Hematopoietic multipotent progenitor cell treated with erythropoietin and hydrocortisone succinate and interleukin-3 and kit ligand, for 17 days (in vitro differentiated cells): ENCODE measurements around the gene AFF1.
A peak's percentile ranks its signal among the peaks of the same experiment; 100 is the strongest.
"Not testable (repeated sequence)": the region's sequence is repeated elsewhere in the genome, so short reads cannot be mapped to it uniquely, and the experiment has no call there.

Experiments used
- DNase-seq: peaks from one replicate; pipeline ENCODE4 v3.0.0-alpha.2; 2015; ENCODE audit warnings: low spot score

AFF1 gene

GRCh38 chr4:86978709-86979108 lies 43.9 kb downstream of the AFF1 start:
- DNase-seq = no peak

GRCh38 chr4:86980230-86980629 lies 45.4 kb downstream of the AFF1 start:
- DNase-seq = no peak

- DNase-seq = no peak
Observed at GRCh38 chr4:86981789-86982188, 47.0 kb downstream of the AFF1 start.

- DNase-seq = not testable (repeated sequence)
Observed at GRCh38 chr4:86985852-86986251, 51.0 kb downstream of the AFF1 start.

- DNase-seq = not testable (repeated sequence)
Observed at GRCh38 chr4:86989658-86990057, 54.8 kb downstream of the AFF1 start.

GRCh38 chr4:86990510-86990909 lies 55.7 kb downstream of the AFF1 start:
- DNase-seq = no peak

- DNase-seq = peak; percentile 30
Observed at GRCh38 chr4:86991994-86992393, 57.2 kb downstream of the AFF1 start.

- peak; percentile 19 for DNase-seq
Observed at GRCh38 chr4:86993909-86994681, 59.3 kb downstream of the AFF1 start.

GRCh38 chr4:86994686-86995085 lies 59.9 kb downstream of the AFF1 start:
- DNase-seq = peak; percentile 24

- not testable (repeated sequence) for DNase-seq
Observed at GRCh38 chr4:86996510-86996909, 61.7 kb downstream of the AFF1 start.

- no peak for DNase-seq
Observed at GRCh38 chr4:86999136-86999643, 64.4 kb downstream of the AFF1 start.

- DNase-seq = no peak
Observed at GRCh38 chr4:87002682-87003043, 67.9 kb downstream of the AFF1 start.

GRCh38 chr4:87003266-87003665 lies 68.5 kb downstream of the AFF1 start:
- DNase-seq = no peak

- no peak for DNase-seq
Observed at GRCh38 chr4:87005369-87005689, 70.5 kb downstream of the AFF1 start.

GRCh38 chr4:87005690-87006425 lies 71.0 kb downstream of the AFF1 start:
- no peak for DNase-seq

- DNase-seq = no peak
Observed at GRCh38 chr4:87006426-87006675, 71.5 kb downstream of the AFF1 start.

GRCh38 chr4:87006676-87007527 lies 72.1 kb downstream of the AFF1 start:
- peak; percentile 95 for DNase-seq

- peak; percentile 86 for DNase-seq
Observed at GRCh38 chr4:87007528-87008446, 73.0 kb downstream of the AFF1 start.

GRCh38 chr4:87009095-87009648 lies 74.4 kb downstream of the AFF1 start:
- peak; percentile 78 for DNase-seq

- DNase-seq = peak; percentile 68
Observed at GRCh38 chr4:87010192-87010591, 75.4 kb downstream of the AFF1 start.

- peak; percentile 95 for DNase-seq
Observed at GRCh38 chr4:87011340-87012034, 76.7 kb downstream of the AFF1 start.
